ENCODE measurements around the gene SLC1A3.
"Not testable (repeated sequence)": the region's sequence is repeated elsewhere in the genome, so short reads cannot be mapped to it uniquely, and the experiment has no call there.

Gene SLC1A3

GRCh38 chr5:36606428-36607113 lies at the start of gene SLC1A3:
TSS of gene SLC1A3 (plus strand) at chr5:36606606. CDS start at chr5:36608424, 1,818 bp downstream.
- peak in 56 of 58 donors; percentile 8 to 89 (median 63) for DNase-seq

- no peak for DNase-seq
Observed at GRCh38 chr5:36558641-36559040, 47.8 kb upstream of the SLC1A3 start.

- no peak for DNase-seq
Observed at GRCh38 chr5:36561601-36562000, 44.8 kb upstream of the SLC1A3 start.

- DNase-seq = peak in 7 of 58 donors; percentile 4 to 28 (median 12)
Observed at GRCh38 chr5:36569491-36569890, 36.9 kb upstream of the SLC1A3 start.

- peak in 1 of 58 donors; percentile 11 for DNase-seq
Observed at GRCh38 chr5:36570301-36571095, 35.9 kb upstream of the SLC1A3 start.

- DNase-seq = no peak
Observed at GRCh38 chr5:36571401-36572042, 34.9 kb upstream of the SLC1A3 start.

- no peak for DNase-seq
Observed at GRCh38 chr5:36573438-36573837, 33.0 kb upstream of the SLC1A3 start.

- no peak for DNase-seq
Observed at GRCh38 chr5:36575361-36575781, 31.0 kb upstream of the SLC1A3 start.

- no peak for DNase-seq
Observed at GRCh38 chr5:36576721-36577120, 29.7 kb upstream of the SLC1A3 start.

- DNase-seq = not testable (repeated sequence)
Observed at GRCh38 chr5:36579858-36580257, 26.5 kb upstream of the SLC1A3 start.

- no peak for DNase-seq
Observed at GRCh38 chr5:36581070-36581469, 25.3 kb upstream of the SLC1A3 start.

GRCh38 chr5:36584009-36584875 lies 22.2 kb upstream of the SLC1A3 start:
- peak in 8 of 58 donors; percentile 12 to 53 (median 28) for DNase-seq

GRCh38 chr5:36585701-36586100 lies 20.7 kb upstream of the SLC1A3 start:
- DNase-seq = no peak

GRCh38 chr5:36587354-36587753 lies 19.1 kb upstream of the SLC1A3 start:
- DNase-seq = no peak

- DNase-seq = not testable (repeated sequence)
Observed at GRCh38 chr5:36589735-36590134, 16.7 kb upstream of the SLC1A3 start.

- peak in 1 of 58 donors; percentile 15 for DNase-seq
Observed at GRCh38 chr5:36590513-36591286, 15.7 kb upstream of the SLC1A3 start.

- no peak for DNase-seq
Observed at GRCh38 chr5:36593867-36594266, 12.5 kb upstream of the SLC1A3 start.

- no peak for DNase-seq
Observed at GRCh38 chr5:36596247-36596646, 10.2 kb upstream of the SLC1A3 start.

- DNase-seq = no peak
Observed at GRCh38 chr5:36596756-36597155, 9.7 kb upstream of the SLC1A3 start.

- no peak for DNase-seq
Observed at GRCh38 chr5:36598045-36598444, 8.4 kb upstream of the SLC1A3 start.
